HG02571 (cell line): ENCODE results near the gene WASL.
"Not testable (repeated sequence)": the region's sequence is repeated elsewhere in the genome, so short reads cannot be mapped to it uniquely, and the experiment has no call there.

Source experiments
- ATAC-seq: cut with Tn5 transposase; IDR thresholded peaks from one replicate; pipeline ENCODE4 v1.9.1; 2021; ENCODE audit warnings: mild to moderate bottlenecking, moderate library complexity; ENCODE audit not compliant: unreplicated experiment

WASL gene

GRCh38 chr7:123737168-123737674 is 11.6 kb downstream of the WASL start:
- not testable (repeated sequence) for ATAC-seq

GRCh38 chr7:123735539-123735938 is 13.3 kb downstream of the WASL start:
- ATAC-seq: no peak

- no peak for ATAC-seq
Observed at GRCh38 chr7:123734498-123734897, 14.3 kb downstream of the WASL start.

- ATAC-seq: no peak
Observed at GRCh38 chr7:123732413-123733091, 16.3 kb downstream of the WASL start.

GRCh38 chr7:123729218-123729578 is 19.6 kb downstream of the WASL start:
- no peak for ATAC-seq

GRCh38 chr7:123727071-123727837 is 21.5 kb downstream of the WASL start:
- no peak for ATAC-seq

GRCh38 chr7:123725586-123726171 is 23.1 kb downstream of the WASL start:
- ATAC-seq: no peak

- ATAC-seq: no peak
Observed at GRCh38 chr7:123724817-123725253, 24.0 kb downstream of the WASL start.

- ATAC-seq: no peak
Observed at GRCh38 chr7:123723913-123724312, 24.9 kb downstream of the WASL start.

GRCh38 chr7:123720527-123720926 is 28.3 kb downstream of the WASL start:
- ATAC-seq: not testable (repeated sequence)

GRCh38 chr7:123719197-123719721 is 29.5 kb downstream of the WASL start:
- ATAC-seq: no peak

- ATAC-seq: no peak
Observed at GRCh38 chr7:123718773-123719172, 30.0 kb downstream of the WASL start.

- no peak for ATAC-seq
Observed at GRCh38 chr7:123717689-123718088, 31.1 kb downstream of the WASL start.

- ATAC-seq: no peak
Observed at GRCh38 chr7:123716877-123717276, 31.9 kb downstream of the WASL start.

- no peak for ATAC-seq
Observed at GRCh38 chr7:123715799-123716198, 33.0 kb downstream of the WASL start.

- ATAC-seq: no peak
Observed at GRCh38 chr7:123715198-123715597, 33.6 kb downstream of the WASL start.

GRCh38 chr7:123714296-123715080 is 34.3 kb downstream of the WASL start:
- no peak for ATAC-seq

GRCh38 chr7:123712619-123713018 is 36.2 kb downstream of the WASL start:
- ATAC-seq: no peak

GRCh38 chr7:123711832-123712293 is 36.9 kb downstream of the WASL start:
- no peak for ATAC-seq

GRCh38 chr7:123710683-123711082 is 38.1 kb downstream of the WASL start:
- ATAC-seq: no peak

GRCh38 chr7:123709525-123709924 is 39.3 kb downstream of the WASL start:
- ATAC-seq: no peak
